Choroid plexus epithelial cell (primary cell): ENCODE measurements around the gene HIGD1B.

Source experiments
- DNase-seq: peaks from one replicate; pipeline ENCODE4 v3.0.0-alpha.2; 2010; ENCODE audit warnings: low read depth
- H3K4me3 ChIP-seq: 2 replicates; pipeline ENCODE4 v1.5.1; 2011; ENCODE audit warnings: low read depth, mild to moderate bottlenecking, control low read depth, low read length, moderate library complexity
- TF ChIP-seq, protein P1 (sequence below): conservative IDR thresholded peaks from 2 replicates; pipeline ENCODE4 v1.5.1; 2011; ENCODE audit warnings: low read depth, mild to moderate bottlenecking, control low read depth, inconsistent platforms, low read length, moderate library complexity

Gene HIGD1B

GRCh38 chr17:44850025-44850424 lies 2.3 kb downstream of the HIGD1B start:
- H3K4me3 ChIP-seq = no peak overlapping the region
- TF ChIP-seq, protein P1, sequence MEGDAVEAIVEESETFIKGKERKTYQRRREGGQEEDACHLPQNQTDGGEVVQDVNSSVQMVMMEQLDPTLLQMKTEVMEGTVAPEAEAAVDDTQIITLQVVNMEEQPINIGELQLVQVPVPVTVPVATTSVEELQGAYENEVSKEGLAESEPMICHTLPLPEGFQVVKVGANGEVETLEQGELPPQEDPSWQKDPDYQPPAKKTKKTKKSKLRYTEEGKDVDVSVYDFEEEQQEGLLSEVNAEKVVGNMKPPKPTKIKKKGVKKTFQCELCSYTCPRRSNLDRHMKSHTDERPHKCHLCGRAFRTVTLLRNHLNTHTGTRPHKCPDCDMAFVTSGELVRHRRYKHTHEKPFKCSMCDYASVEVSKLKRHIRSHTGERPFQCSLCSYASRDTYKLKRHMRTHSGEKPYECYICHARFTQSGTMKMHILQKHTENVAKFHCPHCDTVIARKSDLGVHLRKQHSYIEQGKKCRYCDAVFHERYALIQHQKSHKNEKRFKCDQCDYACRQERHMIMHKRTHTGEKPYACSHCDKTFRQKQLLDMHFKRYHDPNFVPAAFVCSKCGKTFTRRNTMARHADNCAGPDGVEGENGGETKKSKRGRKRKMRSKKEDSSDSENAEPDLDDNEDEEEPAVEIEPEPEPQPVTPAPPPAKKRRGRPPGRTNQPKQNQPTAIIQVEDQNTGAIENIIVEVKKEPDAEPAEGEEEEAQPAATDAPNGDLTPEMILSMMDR = no peak

DNA sequence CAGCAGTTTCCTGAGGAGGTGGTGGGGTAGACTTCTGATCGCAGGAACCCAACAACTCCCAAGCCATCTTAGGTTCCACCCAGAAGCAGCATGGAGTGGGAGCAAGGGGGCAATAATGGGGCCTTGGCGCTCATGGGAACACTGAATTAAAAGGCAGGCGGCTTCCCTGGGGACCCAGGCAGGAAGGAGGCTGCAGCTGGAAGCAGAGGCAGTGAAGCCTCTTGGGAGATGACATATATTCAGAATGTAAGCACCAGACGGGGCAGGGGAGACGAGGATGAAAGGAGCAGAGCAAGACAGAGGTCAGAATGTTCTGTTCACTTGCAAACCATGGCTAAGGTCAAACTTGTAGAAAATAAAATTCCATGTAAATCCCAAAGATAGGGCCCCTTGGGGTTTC lies 2.9 kb downstream of the HIGD1B start:
- no peak overlapping the region for H3K4me3 ChIP-seq
- DNase-seq = no peak
- TF ChIP-seq, protein P1 = no peak

More at GRCh38 chr17:44850025-44850424, 2.3 kb downstream of the HIGD1B start:
- no peak for DNase-seq

GRCh38 chr17:44854192-44854591 lies 6.5 kb downstream of the HIGD1B start:
- H3K4me3 ChIP-seq = no peak overlapping the region
- TF ChIP-seq, protein P1 = no peak
- no peak for DNase-seq

GRCh38 chr17:44859701-44860100 lies 12.0 kb downstream of the HIGD1B start:
- no peak overlapping the region for H3K4me3 ChIP-seq
- no peak for DNase-seq
- TF ChIP-seq, protein P1 = no peak

GRCh38 chr17:44862278-44862914 lies 14.7 kb downstream of the HIGD1B start:
- H3K4me3 ChIP-seq = no peak overlapping the region
- no peak for DNase-seq
- TF ChIP-seq, protein P1 = no peak

DNA sequence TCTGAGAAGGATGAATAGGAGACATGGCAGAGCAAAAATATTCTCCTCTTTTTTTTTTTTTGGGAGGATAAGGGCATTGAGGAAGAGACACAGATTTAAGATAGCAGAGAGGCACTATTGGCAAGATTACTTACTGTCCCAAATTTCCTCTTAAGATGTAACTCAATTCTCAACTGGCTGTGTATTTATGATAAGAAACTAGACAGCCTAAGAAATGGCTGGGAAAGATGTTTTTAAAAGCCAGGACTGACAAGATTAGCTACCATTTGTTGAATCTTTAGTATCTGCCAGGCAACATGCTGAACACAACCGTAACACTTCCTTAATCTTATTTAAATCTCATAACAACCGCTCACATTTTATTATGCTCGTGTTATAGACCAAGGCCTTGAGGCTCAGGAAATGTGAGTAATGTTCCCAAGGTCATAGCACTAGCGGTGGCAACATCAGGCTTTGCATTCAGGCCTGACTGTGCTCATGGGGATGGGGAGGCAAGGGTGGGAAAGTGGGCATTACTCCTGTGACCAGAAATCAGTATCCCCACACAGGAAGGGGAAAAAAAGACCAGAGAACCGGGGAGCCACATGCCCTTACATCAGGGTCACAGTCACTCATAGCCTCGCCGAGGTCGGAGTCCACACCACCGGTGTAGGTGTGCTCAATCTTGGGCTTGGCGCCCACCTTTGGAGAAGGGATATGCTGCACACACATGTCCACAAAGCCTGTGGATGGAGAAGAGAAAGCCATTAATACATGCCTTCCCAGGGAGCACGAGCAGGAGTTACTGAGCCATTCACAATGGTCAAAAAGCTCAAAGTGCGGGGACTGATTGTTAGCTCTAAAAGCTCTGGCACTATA lies 15.6 kb downstream of the HIGD1B start:
- DNase-seq = no peak
- H3K4me3 ChIP-seq = no peak overlapping the region

More for the DNA sequence above, 15.6 kb downstream of the HIGD1B start:
- TF ChIP-seq, protein P1 = no peak
